Measurements from ENCODE around the gene ZNF804A. TPM values are rescaled to one million over a fixed set of nuclear protein-coding genes. Genes with fewer than 3 reads are reported as not detected.

ZNF804A gene
- total RNA-seq, 1 donor, result 10.8 TPM

DNA sequence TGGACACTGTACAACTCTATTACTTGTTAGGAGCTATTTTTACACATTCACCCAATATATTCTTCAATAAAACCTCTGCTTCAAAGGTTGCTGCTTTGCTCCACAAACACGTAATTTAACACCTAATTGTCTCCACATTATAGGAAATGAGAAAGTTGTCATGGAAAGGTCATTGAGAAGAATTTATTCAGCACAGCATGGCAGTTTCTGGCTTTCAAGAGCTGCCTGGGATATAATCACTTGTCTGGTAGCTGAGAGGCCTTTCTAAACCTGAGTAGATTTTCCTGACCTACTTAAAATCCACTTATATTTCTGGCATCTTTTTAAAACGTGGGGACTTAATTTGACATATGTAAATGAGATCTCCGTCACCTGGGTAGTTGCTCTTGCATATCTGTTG lies 216.1 kb downstream of the ZNF804A start:
- TF ChIP-seq, protein P1, sequence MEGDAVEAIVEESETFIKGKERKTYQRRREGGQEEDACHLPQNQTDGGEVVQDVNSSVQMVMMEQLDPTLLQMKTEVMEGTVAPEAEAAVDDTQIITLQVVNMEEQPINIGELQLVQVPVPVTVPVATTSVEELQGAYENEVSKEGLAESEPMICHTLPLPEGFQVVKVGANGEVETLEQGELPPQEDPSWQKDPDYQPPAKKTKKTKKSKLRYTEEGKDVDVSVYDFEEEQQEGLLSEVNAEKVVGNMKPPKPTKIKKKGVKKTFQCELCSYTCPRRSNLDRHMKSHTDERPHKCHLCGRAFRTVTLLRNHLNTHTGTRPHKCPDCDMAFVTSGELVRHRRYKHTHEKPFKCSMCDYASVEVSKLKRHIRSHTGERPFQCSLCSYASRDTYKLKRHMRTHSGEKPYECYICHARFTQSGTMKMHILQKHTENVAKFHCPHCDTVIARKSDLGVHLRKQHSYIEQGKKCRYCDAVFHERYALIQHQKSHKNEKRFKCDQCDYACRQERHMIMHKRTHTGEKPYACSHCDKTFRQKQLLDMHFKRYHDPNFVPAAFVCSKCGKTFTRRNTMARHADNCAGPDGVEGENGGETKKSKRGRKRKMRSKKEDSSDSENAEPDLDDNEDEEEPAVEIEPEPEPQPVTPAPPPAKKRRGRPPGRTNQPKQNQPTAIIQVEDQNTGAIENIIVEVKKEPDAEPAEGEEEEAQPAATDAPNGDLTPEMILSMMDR (IDR thresholded peaks at IDR 0.05; ENCODE audit: insufficient read depth, low read depth, low read length), result no peak
- H3K4me3 ChIP-seq (ENCODE audit: low read depth, low read length), result no peak overlapping the region
- DNase-seq (ENCODE audit: low read depth), result no peak

DNA sequence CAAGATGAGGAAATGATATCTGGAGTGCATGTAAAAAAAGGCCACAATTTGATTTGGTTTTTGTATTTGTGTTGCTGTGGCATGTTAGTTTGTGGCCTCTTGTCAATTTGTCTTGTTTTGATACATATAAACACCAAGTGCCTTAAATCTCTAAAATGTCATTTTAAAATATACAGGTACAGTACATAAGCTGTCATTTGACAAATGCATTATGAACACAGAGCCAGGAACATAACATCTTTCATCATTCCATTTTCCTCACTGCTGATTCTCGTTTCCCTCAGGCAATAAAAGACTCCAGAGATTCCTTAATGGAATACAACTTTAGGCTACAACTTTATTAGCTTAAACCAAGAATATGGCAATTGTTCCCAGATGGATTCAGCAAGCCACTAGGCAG lies 217.5 kb downstream of the ZNF804A start:
- TF ChIP-seq, protein P1 (IDR thresholded peaks at IDR 0.05; ENCODE audit: insufficient read depth, low read depth, low read length), result no peak
- no peak for DNase-seq (ENCODE audit: low read depth)
- H3K4me3 ChIP-seq (ENCODE audit: low read depth, low read length), result no peak overlapping the region

DNA sequence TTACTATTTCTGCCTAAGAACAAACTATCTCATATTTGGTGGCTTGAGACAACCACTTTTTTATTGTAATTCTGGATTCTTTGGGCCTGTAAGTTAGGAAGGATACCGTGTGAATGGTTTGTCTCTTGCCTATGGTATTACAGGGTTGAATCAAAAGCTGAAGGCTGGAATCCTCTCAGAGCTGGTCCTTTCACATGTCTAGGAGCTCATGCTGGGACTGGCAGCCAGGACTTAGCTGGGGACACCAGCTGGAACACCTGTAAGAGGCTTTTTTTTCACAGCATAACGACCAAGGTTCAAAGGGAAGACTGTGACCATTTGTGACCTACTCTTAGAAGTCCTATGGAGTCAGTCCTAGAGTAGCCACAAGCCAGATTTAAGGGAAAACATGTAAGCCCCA lies 226.3 kb downstream of the ZNF804A start:
- TF ChIP-seq, protein P1 (IDR thresholded peaks at IDR 0.05; ENCODE audit: insufficient read depth, low read depth, low read length), result no peak
- no peak for DNase-seq (ENCODE audit: low read depth)
- H3K4me3 ChIP-seq (ENCODE audit: low read depth, low read length), result no peak overlapping the region

DNA sequence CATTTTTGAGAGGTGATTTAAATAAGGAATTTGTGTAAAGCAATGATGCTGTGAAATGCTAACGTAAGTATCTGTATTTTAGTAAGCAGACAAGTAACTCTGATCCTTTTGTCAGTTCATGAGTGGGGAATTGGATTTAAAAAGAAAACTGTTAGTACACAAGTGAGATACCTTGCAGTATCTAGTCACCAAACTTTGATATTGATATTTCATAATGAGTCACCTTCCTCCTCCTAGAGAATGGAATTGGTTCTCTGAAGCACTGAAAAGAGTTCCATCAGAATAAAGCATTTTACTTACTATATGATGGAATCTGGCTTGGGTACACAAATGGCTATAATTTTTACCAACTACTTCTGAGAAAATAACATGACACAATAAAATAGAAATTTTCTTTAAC lies 232.2 kb downstream of the ZNF804A start:
- H3K4me3 ChIP-seq (ENCODE audit: low read depth, low read length), result no peak overlapping the region
- no peak for DNase-seq (ENCODE audit: low read depth)
- TF ChIP-seq, protein P1 (IDR thresholded peaks at IDR 0.05; ENCODE audit: insufficient read depth, low read depth, low read length), result no peak

DNA sequence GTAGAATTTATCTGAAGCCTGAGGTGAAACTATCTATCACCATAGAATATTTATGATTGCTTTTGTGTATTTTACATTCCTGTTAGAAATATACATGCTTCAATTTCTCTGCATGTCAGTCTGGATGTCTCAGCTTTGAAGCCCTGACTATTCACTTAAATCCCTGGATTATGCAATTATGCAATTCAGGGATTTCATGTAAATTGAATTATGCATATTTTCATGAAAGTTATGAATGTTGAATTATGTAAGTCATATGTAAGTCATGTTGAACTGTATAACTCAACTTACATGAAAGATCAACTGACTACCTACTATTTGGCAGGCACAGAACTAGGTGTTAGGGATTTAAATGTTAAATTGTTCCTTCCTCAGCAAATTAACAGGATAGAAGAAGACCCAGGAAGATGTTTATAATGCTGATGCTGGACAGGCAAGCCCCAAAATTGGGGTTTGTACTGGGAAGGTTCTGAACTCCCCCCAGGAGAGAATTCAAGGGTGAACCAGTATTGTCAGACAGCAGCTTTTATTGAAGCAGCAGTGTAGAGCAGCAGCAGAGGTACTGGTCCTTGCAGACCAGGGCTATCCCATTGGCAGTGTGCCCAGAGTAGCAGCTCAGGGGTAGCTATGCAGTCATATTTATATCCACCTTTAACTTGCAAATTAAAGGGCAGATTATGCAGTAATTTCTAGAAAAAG lies 236.5 kb downstream of the ZNF804A start:
- TF ChIP-seq, protein P1 (IDR thresholded peaks at IDR 0.05; ENCODE audit: insufficient read depth, low read depth, low read length), result no peak
- H3K4me3 ChIP-seq (ENCODE audit: low read depth, low read length), result no peak overlapping the region
- DNase-seq (ENCODE audit: low read depth), result no peak

DNA sequence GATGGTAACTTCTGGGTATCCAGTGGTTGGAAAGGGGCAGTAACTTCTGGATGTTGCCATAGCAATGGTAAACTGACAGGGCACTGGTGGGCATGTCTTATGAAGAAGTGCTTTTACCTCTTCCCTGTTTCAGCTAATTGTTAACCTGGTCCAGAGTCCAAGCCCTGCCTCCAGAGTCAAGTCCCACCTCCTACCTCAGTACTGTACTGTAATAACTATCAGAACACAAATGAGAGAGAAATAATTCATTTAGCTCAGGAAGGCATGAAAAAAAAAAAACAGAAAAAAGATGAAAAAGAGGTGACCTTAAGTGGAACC lies 237.0 kb downstream of the ZNF804A start:
- no peak for DNase-seq (ENCODE audit: low read depth)
- H3K4me3 ChIP-seq (ENCODE audit: low read depth, low read length), result no peak overlapping the region
- TF ChIP-seq, protein P1 (IDR thresholded peaks at IDR 0.05; ENCODE audit: insufficient read depth, low read depth, low read length), result no peak

DNA sequence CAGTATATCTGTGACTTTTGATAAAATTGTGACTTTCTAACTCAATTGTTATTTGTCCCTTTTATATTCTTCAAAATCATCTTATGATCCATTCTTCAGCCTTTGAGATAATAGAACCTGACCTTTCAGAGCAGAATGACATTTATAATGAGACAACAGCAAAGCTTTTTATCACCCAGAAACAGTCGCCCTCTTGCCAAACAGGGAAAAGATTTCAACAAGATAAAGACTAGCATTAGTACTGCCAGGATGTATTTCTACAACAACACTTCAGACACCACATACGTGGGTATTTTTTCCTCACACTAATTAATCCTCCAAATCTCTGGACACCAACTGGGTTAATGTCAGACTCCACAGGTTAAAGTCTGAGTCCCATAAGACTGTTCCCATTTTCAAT lies 249.0 kb downstream of the ZNF804A start:
- DNase-seq (ENCODE audit: low read depth), result no peak
- TF ChIP-seq, protein P1 (IDR thresholded peaks at IDR 0.05; ENCODE audit: insufficient read depth, low read depth, low read length), result no peak
- H3K4me3 ChIP-seq (ENCODE audit: low read depth, low read length), result no peak overlapping the region

Data from fibroblast of villous mesenchyme (primary cell).